LNCaP clone FGC (cell line): Measurements from ENCODE around the gene LTN1.

ENCODE experiments used
- DNase-seq: peaks from one replicate; pipeline ENCODE4 v3.0.0-alpha.2; 2011; ENCODE audit warnings: low read depth
- H3K4me3 ChIP-seq: 2 replicates; pipeline ENCODE4 v1.5.1; 2011; ENCODE audit warnings: mild to moderate bottlenecking, low read depth, low read length, control low read depth
- TF ChIP-seq, protein P1 (sequence below): IDR thresholded peaks from 2 replicates; pipeline ENCODE4 v1.5.1; 2012; ENCODE audit warnings: mild to moderate bottlenecking; ENCODE audit not compliant: control insufficient read depth, insufficient read depth; ENCODE audit errors: extremely low read depth

The LTN1 gene, protein sequence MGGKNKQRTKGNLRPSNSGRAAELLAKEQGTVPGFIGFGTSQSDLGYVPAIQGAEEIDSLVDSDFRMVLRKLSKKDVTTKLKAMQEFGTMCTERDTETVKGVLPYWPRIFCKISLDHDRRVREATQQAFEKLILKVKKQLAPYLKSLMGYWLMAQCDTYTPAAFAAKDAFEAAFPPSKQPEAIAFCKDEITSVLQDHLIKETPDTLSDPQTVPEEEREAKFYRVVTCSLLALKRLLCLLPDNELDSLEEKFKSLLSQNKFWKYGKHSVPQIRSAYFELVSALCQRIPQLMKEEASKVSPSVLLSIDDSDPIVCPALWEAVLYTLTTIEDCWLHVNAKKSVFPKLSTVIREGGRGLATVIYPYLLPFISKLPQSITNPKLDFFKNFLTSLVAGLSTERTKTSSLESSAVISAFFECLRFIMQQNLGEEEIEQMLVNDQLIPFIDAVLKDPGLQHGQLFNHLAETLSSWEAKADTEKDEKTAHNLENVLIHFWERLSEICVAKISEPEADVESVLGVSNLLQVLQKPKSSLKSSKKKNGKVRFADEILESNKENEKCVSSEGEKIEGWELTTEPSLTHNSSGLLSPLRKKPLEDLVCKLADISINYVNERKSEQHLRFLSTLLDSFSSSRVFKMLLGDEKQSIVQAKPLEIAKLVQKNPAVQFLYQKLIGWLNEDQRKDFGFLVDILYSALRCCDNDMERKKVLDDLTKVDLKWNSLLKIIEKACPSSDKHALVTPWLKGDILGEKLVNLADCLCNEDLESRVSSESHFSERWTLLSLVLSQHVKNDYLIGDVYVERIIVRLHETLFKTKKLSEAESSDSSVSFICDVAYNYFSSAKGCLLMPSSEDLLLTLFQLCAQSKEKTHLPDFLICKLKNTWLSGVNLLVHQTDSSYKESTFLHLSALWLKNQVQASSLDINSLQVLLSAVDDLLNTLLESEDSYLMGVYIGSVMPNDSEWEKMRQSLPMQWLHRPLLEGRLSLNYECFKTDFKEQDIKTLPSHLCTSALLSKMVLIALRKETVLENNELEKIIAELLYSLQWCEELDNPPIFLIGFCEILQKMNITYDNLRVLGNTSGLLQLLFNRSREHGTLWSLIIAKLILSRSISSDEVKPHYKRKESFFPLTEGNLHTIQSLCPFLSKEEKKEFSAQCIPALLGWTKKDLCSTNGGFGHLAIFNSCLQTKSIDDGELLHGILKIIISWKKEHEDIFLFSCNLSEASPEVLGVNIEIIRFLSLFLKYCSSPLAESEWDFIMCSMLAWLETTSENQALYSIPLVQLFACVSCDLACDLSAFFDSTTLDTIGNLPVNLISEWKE (N-terminal part only)

DNA sequence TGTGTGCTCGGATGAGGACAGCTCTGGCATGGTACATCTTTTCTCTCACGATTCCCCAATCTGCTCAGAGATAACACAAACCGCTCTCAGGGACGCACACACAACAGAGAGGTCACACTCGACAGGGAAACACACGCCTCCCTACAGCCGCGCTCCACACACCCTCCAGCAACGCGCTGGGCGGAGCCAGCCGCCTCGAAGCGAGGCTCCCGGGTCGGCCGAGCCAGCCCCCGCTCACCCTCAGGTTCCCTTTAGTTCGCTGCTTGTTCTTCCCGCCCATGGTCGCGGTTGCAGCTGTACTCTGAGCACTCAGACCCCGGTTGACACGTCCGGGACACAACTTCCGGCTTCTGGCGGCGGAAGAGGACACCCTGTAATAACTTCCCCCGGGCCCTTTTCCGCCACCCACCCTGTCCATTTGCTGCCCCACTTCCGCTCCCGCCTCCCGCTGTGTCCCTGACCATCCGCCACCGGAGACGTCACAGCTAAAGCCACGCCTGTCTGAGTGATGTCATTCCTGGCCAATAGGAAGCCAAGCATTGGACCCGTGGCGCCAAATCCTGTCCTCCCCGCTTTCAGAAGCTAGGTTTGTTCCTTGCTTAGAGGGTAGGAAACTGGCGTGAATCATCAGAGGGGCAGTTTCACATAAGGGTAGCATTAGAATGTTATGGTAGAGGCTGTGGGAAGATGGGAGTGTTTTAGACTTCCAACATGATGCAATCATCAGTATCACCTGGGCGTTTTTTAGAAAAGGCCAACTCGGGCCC is at the start of gene LTN1:
Gene LTN1 (minus strand): TSS at position 352 of the 767 bp plus-strand sequence. CDS start 72 bp downstream, at position 280.
- TF ChIP-seq, protein P1, sequence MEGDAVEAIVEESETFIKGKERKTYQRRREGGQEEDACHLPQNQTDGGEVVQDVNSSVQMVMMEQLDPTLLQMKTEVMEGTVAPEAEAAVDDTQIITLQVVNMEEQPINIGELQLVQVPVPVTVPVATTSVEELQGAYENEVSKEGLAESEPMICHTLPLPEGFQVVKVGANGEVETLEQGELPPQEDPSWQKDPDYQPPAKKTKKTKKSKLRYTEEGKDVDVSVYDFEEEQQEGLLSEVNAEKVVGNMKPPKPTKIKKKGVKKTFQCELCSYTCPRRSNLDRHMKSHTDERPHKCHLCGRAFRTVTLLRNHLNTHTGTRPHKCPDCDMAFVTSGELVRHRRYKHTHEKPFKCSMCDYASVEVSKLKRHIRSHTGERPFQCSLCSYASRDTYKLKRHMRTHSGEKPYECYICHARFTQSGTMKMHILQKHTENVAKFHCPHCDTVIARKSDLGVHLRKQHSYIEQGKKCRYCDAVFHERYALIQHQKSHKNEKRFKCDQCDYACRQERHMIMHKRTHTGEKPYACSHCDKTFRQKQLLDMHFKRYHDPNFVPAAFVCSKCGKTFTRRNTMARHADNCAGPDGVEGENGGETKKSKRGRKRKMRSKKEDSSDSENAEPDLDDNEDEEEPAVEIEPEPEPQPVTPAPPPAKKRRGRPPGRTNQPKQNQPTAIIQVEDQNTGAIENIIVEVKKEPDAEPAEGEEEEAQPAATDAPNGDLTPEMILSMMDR, result no peak

DNA sequence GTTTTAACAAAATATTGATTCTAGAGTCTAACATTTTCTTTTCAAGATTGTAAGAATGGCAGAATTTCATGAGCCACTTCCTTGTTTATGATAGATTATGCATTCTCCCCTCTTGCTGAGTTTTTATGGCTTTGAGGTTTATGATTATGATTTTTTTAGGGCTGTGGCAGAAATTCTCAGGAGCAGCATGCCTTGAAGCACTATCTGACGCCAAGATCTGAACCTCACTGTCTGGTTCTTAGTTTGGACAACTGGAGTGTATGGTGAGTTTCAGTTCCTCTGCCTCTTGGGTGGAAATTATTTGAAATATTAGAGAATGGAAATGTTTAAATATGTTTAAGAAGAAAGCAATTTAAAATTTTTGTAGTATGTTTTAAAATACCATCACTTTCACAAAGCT is 42.0 kb upstream of the LTN1 start:
- no peak overlapping the region for H3K4me3 ChIP-seq
- DNase-seq, result no peak
- TF ChIP-seq, protein P1, result no peak

More for the DNA sequence above, at the start of gene LTN1:
- peak; percentile 98 for DNase-seq
- H3K4me3 ChIP-seq, result peak within 1 kb of the TSS; percentile 88

DNA sequence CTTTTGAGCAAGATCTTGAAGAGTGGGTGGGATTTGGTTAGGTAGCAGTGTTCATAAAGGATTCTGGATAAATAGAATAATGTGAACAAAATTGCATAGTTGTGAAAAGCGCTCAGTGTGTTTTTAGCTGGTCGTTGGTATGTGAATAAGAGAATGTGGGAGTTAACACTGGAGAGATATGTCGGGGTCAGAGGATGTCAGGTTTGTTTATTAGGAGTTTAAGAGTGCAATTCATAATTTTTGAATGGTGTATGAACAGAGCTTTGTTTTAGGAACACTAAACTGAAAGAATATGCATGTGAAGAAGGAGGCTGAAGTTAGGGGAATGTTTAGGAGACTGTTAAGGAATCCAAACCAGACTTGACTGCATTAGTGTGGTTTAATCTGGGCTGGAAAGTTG is 41.2 kb upstream of the LTN1 start:
- H3K4me3 ChIP-seq, result no peak overlapping the region; the same call in 1 of the 2 replicates
- no peak for DNase-seq
- TF ChIP-seq, protein P1, result no peak

DNA sequence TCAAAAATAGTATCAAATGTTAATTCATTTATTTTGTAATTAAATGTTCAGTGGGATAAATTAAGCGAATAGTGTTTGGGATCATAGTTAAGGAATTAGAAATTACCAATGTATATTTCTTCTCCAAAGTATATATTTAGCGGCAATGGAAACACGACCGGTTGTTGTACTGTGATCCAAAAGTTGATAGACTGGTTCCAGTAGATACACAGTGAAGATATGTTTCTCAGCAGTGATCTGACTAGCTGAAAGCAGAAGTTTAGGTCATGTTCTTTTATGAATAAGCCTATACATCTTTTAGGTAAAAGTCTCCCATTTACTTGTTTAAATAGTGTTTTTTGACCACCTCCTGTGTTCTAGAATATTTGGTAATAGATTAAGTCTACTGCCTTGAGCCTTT is 40.6 kb upstream of the LTN1 start:
- TF ChIP-seq, protein P1, result no peak
- DNase-seq, result peak; percentile 50
- H3K4me3 ChIP-seq, result no peak overlapping the region; the same call in 1 of the 2 replicates

DNA sequence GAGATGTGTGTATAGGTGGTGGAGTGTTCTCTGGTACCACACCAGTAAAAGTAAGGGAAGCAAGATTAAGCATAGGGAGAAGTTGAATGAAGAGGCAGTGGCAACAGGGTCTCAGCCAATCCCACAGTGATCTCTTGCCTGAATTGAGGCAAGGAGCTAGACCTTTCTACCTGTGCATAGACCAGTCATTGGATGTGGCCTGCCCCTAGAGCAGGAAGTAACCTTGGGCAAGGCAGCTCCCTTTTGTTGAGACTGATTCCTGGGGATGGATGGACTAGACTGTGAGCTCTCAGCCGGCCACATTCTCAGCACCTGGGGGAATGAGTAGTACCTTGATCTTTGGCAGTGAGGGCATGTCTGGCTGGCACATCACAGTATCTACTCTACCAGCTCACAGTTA is 38.2 kb upstream of the LTN1 start:
- no peak for DNase-seq
- TF ChIP-seq, protein P1, result no peak
- H3K4me3 ChIP-seq, result no peak overlapping the region

DNA sequence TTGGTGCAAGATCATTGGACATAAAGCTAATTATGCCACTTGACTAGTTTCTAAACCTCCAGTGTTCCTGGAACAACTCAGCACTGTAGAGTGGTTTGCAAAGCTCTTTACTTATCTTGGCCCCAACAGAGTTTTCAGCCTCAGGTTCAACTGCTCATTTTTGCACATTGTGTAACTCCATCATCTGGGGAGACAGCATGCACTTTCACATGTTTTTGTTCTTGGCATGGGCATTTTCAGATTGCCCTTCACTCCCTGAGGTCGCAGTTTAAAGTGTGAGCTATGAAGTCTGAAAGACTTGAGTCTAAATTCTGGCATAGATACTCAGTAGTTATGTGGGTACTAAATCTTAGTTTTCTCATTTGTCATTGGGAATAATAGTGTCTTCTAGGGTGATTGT is 36.8 kb upstream of the LTN1 start:
- DNase-seq, result no peak
- TF ChIP-seq, protein P1, result no peak

More for the DNA sequence above, 36.8 kb upstream of the LTN1 start:
- H3K4me3 ChIP-seq, result no peak overlapping the region
